ENCODE data around the gene KLHL22.

Gene KLHL22

GRCh38 chr22:20449819-20450550 is 45.6 kb downstream of the KLHL22 start:
- no peak for DNase-seq (ENCODE audit: low read depth in 3 of 3)

DNA sequence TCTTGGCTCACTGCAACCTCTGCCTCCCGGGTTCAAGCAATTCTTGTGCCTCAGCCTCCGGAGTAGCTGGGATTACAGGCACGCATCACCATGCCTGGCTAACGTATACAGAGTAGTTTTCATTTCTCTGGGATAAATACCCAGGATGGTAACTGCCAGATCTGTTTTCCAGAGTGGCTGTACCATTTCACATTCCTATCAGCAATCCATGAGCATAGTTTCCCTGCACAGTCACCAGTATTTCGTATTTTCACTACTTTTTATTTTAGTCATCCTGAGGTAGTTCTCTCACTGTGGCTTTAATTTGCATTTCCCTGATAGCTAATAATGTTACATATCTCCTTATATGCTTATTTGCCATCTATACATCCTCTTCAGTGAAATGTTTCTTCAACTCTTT is 47.0 kb downstream of the KLHL22 start:
- no peak for DNase-seq (ENCODE audit: low read depth in 3 of 3)

DNA sequence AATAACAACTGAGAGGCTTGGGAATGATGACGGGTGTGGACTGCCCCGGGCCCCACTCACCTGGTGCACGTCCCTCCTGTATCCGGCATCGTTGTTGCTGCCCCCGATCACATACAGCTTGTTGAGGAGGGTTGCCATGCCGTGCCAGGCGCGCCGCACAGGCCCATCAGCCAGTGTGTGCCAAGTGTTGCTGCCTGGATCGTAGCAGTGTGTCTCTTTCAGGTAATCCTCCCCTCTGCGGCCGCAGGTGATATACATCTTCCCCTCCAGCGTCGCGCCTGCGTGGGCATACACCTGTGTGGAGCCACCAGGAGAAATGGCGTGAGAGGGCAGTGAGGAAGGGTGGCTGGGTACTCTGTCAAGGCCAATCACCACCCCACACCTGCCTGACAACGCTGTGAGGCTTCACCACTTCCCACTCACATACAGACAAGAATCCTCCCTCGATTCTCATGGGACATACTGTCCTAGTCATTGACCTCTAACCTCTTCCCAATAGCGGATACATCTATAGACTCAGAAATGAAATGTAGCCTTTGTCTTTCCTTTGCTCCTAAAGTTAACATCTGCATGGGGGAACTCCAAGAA is 49.1 kb downstream of the KLHL22 start:
- DNase-seq (ENCODE audit: low read depth in 3 of 3): no peak

- DNase-seq (ENCODE audit: low read depth in 3 of 3): no peak
Observed at GRCh38 chr22:20444325-20444724, 51.3 kb downstream of the KLHL22 start.

DNA sequence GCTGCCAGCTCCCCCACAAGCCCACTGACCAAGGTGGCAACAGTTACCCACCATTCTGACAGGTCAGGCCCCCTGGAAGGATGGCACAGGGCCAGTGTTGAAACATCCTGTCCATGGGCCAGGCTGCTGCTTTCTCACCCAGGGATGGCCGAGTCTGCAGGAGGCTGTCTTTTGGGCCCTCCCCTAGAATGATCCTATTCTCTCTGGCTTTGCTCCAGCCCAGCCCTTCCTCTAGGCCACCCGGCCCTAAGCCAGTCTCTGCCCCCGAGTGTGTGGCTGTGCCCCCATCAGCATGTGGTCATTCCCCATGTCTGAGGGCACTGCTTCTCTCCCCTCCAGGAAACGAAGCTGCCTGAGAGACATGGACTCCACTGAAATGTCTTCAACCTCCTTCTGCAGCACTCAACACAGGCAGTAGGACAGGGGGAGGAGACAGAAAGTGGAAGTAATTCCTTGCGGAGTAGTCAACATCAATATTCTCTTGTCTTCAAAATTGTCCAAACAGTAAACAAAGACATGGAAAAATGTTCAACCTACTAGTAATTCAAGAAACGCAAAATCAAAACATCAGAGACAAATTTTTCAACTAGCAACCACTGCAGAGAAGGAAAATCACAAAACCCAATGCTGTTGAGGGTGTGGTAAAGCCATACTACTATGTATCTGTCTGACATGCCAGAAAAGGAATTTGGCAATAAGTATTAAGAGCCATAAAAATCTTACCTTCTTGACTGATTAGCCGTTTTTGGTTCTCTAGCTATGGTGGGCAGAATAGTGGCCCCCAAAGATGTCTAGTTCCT is 52.9 kb downstream of the KLHL22 start:
- no peak for DNase-seq (ENCODE audit: low read depth in 3 of 3)

GRCh38 chr22:20441631-20442484 is 53.7 kb downstream of the KLHL22 start:
- DNase-seq (ENCODE audit: low read depth in 3 of 3): no peak

- DNase-seq (ENCODE audit: low read depth in 3 of 3): no peak
Observed at GRCh38 chr22:20440637-20441591, 54.7 kb downstream of the KLHL22 start.

GRCh38 chr22:20439928-20440575 is 55.5 kb downstream of the KLHL22 start:
- no peak for DNase-seq (ENCODE audit: low read depth in 3 of 3)

DNA sequence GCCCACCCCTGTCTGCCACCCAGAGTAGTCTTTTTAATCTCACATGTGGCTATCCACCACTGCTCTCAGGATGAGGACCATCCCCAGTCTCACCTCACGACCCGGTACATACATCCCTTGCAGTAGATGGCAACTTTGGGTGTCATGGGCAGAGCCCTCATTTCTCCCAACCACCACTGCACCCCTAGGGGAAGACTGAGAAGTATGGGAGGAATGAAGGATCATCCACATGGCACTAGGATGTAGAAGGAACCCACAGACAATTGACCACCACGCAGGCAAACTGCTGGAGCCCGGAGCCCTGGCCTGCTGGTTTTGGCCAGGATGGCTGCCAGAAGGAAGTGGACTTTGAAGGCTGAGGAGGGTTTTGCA is 56.1 kb downstream of the KLHL22 start:
- no peak for DNase-seq (ENCODE audit: low read depth in 3 of 3)

- DNase-seq (ENCODE audit: low read depth in 3 of 3): no peak
Observed at GRCh38 chr22:20438678-20439492, 56.7 kb downstream of the KLHL22 start.

DNA sequence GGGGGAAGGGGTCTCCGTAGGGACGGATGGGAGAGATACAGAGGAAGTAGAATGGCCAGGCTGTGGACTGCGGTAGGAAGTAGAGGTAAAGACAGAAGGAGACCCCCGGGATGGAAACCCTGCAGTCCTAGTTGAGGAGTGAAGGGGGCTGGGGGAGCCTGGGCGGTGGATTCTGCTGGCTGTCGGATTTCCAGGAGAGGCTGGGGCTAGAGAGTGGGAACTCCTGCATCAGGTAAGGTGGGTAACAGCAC is 57.2 kb downstream of the KLHL22 start:
- DNase-seq (ENCODE audit: low read depth in 3 of 3): no peak

- no peak for DNase-seq (ENCODE audit: low read depth in 3 of 3)
Observed at GRCh38 chr22:20437613-20438426, 57.8 kb downstream of the KLHL22 start, which contains the start of gene SCARF2. TSS of gene SCARF2 (minus strand) at chr22:20437825. CDS start at chr22:20437754, 71 bp downstream.

DNA sequence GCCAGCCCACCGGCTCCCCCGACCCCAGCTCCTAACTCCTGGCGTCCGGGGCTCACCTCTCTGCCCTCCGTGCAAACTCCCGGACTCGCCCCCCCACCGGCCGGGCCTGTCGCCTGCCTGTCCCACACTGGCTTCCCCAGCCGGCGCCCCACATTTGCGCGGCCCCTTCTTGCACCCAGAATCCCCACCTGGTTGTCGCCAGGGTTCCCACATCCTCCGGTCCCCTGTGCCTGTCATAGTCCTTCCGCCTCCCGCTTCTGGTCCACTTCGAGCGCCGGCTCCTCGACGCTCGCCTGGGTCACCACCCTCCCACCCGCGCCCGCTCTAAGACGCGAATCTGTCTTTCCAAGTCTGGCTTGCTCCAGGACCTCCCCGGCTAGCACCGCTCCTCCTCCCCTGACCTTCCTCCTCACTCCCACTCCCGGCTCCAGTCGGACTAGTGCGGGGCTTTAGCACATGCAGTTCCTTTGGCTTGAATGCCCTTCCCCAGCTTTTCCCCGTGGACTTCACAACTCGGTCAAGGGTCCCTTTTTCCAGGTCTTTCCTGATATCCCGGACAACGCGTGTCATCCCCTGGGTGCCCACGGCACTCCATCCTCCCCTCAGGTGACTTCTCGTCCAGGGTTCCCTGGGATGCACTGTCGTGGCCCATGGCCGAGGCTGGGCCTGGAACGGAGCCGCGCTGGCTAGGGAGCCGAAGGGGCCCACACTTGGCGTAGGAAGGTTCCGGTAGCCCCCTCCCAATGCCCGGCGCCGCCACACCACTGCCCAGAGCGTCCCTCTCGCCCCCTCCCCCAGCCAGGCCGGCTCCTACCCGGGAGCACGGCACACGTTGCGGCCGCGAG is 58.6 kb downstream of the KLHL22 start:
- no peak for DNase-seq (ENCODE audit: low read depth in 3 of 3)

DNA sequence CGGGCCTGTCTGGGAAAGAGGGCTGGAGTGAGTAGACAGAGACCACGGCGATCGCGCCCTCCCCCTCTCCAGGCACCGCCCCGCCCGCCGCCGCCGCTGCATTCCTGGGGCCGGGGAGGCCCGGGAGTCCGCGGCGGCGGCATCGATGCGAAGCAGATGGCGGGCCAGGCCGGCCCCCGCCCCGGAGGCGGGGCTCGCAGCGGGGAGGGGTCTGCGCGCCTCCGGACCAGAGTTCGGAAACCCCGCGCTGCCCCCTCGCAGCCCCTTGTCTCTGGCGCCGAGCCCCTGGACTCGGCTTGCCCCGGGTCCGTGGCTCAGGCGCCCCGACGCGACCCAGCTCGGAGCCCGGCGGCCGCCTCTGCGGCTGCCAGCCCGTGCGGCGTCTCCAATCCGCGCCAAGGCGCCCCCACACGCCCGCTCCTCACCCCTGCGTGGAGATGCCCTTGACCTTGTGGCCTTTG is 59.3 kb downstream of the KLHL22 start:
- no peak for DNase-seq (ENCODE audit: low read depth in 3 of 3)

DNA sequence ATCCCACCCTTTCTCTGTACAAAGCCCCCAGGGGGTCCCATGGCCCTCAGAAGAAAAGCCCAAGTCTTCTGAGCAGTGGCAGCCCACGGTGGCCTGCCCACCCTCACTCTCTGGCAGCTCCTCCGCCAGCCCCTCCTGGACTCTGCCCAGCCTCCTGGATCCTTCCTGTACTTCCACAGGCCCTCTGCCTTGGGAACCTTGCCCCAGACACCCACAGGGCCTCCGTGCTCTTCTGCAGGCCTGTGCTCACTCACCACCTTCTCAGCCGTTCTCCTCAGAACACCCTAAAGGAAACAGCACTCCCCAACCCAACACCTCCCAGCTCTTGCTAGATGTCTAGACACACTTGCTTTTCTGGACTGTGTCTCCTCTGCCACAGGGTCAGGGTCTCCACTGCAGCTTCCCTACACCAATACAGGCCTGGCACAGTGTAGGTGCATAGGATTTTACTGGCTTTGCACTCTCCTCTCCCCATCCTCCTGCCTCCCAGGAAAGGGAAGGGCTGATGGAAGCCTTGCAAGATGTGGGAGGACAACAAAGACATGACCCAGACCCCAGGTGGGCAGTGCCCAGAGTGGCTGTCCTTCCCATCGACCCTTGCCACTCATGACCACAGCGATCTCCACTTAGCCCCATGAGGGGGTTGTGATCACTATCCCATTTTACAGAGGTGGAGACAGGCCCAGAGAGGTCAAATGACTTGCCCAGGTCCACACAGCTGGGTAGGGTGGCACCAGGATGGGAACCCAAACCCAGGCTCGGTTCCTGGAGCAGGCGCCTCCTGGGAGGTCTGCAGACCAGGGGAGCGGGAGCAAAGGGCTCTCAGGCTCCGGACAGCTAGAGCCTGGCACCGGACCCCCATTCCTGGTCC is 59.9 kb downstream of the KLHL22 start:
- DNase-seq (ENCODE audit: low read depth in 3 of 3): no peak

- DNase-seq (ENCODE audit: low read depth in 3 of 3): no peak
Observed at GRCh38 chr22:20434773-20435172, 60.8 kb downstream of the KLHL22 start.

DNA sequence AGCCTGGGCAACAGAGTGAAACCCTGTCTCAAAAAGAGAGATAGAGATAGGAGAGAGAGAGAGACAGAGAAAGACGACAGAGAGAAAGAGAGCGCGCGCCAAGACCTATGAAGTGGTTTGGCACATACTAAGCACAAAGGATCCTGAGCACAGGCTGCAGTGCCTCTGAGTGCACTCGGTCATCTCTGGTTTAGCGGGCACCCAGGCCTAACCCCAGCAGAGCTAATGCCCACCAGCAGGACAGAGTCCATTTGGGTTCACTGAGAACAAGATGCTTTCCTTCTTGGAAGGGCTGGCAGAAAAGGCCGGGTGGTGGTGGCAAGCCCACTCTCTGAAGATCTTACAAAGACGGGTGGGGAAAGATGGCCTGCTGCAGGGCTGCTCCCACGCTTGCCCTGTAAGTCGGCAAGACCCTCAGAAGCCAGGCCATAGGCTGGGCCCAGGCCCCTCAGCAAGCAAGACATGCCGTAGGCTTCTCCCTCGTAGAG is 61.3 kb downstream of the KLHL22 start:
- DNase-seq (ENCODE audit: low read depth in 3 of 3): no peak

Measured in stimulated activated CD4-positive, alpha-beta T cell treated with anti-CD3 and anti-CD28 coated beads, TNF-alpha, amount 100 ng/mL, for 24 hours (primary cell).